ENCODE results near the gene NOS1AP. TPM values are rescaled to one million over a fixed set of nuclear protein-coding genes. Genes with fewer than 3 reads are reported as not detected.

The NOS1AP gene
- total RNA-seq (2021), result 10.0 to 14.7 TPM (median 10.2 TPM) in 3 replicates
- Bru-seq, nascent RNA, result percentile 72 among the genes with signal in this experiment
- long read RNA-seq, experiment 1, partial matches to known transcripts, result 8 of 46 reads
- long read RNA-seq, experiment 1, other reads (novel, unspliced or antisense), result 36 of 46 reads
- long read RNA-seq, experiment 2, partial matches to known transcripts, result 4 of 10 reads
- long read RNA-seq, experiment 2, other reads (novel, unspliced or antisense), result 6 of 10 reads
- long read RNA-seq, experiment 3, result 0 reads

GRCh38 chr1:162069334-162070093, at the start of gene NOS1AP:
Gene NOS1AP (plus strand): TSS chr1:162069691. CDS start chr1:162070178, 487 bp downstream.
- POLR2A ChIA-PET, result interaction anchor here (0.8 to 3.6 kb wide), 2 partner anchors 16 to 76 kb away, joined by 3 to 22 read pairs; no protein-coding TSS in a partner anchor
- CTCF ChIA-PET, result interaction anchor here (1.2 to 2.8 kb wide), 5 partner anchors 13 to 288 kb away, joined by 3 to 23 read pairs (median 4); no protein-coding TSS in a partner anchor
- peak; percentile 86 for DNase-seq (ENCODE audit: low spot score)
- Mint-ChIP-seq H3K36me3 (peaks cover 6% of the 10 kb centered on the region), H3K9me3 (peaks cover 6% of the 10 kb centered on the region), H3K27me3 (ENCODE audit: low read depth) (no peaks in the 10 kb centered on the region; the same call in none of the 2 replicates), H3K4me1 (peaks cover 47% of the 10 kb centered on the region), H3K27ac (peak within 1 kb of the TSS; percentile 49), H3K4me3 (peak within 1 kb of the TSS; percentile 71)
- ATAC-seq, result peak; percentile 87
- TF ChIP-seq TEAD1 (CRISPR knock-in tag; IDR thresholded peaks at IDR 0.05) (peak; percentile 69; the same call in 1 of the 2 replicates), RELA (CRISPR knock-in tag; IDR thresholded peaks at IDR 0.05; ENCODE audit: borderline replicate concordance) (no peak), NFE2L1 (CRISPR knock-in tag; IDR thresholded peaks at IDR 0.05) (0 out of 2 replicates have a peak, but pooled peaks have one; percentile 22), TP53 (CRISPR knock-in tag; IDR thresholded peaks at IDR 0.05) (0 out of 2 replicates have a peak, but pooled peaks have one; percentile 35), SP1 (CRISPR knock-in tag; conservative IDR thresholded peaks at IDR 0.05) (peak; percentile 65), ATF3 (CRISPR knock-in tag; conservative IDR thresholded peaks at IDR 0.05) (no peak), PRRX2 (CRISPR knock-in tag; IDR thresholded peaks at IDR 0.05) (no peak), ZNF232 (CRISPR knock-in tag; IDR thresholded peaks at IDR 0.05) (no peak), USF1 (CRISPR knock-in tag; IDR thresholded peaks at IDR 0.05) (no peak), CBFB (CRISPR knock-in tag; IDR thresholded peaks at IDR 0.05; ENCODE audit: low read depth) (no peak), FOXP1 (CRISPR knock-in tag; IDR thresholded peaks at IDR 0.05; ENCODE audit: borderline replicate concordance) (peak; percentile 66; the same call in 1 of the 2 replicates), CREM (CRISPR knock-in tag; IDR thresholded peaks at IDR 0.05) (peak; percentile 47; the same call in 1 of the 2 replicates), ETV6 (CRISPR knock-in tag; IDR thresholded peaks at IDR 0.05) (peak; percentile 18; the same call in 1 of the 2 replicates), MYBL2 (CRISPR knock-in tag; IDR thresholded peaks at IDR 0.05) (no peak), ZNF317 (CRISPR knock-in tag; IDR thresholded peaks at IDR 0.05; ENCODE audit: borderline replicate concordance, low read depth) (0 out of 2 replicates have a peak, but pooled peaks have one; percentile 16), NR3C1 (CRISPR knock-in tag; conservative IDR thresholded peaks at IDR 0.05; ENCODE audit: low read depth) (peak; percentile 49; the same call in 1 of the 2 replicates), CREB1 (CRISPR knock-in tag; IDR thresholded peaks at IDR 0.05) (no peak), SMAD3 (CRISPR knock-in tag; IDR thresholded peaks at IDR 0.05; ENCODE audit: borderline replicate concordance) (no peak), ZNF416 (CRISPR knock-in tag; IDR thresholded peaks at IDR 0.05) (0 out of 2 replicates have a peak, but pooled peaks have one; percentile 59)
- TF ChIP-seq, protein P1, sequence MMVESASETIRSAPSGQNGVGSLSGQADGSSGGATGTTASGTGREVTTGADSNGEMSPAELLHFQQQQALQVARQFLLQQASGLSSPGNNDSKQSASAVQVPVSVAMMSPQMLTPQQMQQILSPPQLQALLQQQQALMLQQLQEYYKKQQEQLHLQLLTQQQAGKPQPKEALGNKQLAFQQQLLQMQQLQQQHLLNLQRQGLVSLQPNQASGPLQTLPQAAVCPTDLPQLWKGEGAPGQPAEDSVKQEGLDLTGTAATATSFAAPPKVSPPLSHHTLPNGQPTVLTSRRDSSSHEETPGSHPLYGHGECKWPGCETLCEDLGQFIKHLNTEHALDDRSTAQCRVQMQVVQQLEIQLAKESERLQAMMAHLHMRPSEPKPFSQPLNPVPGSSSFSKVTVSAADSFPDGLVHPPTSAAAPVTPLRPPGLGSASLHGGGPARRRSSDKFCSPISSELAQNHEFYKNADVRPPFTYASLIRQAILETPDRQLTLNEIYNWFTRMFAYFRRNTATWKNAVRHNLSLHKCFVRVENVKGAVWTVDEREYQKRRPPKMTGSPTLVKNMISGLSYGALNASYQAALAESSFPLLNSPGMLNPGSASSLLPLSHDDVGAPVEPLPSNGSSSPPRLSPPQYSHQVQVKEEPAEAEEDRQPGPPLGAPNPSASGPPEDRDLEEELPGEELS (CRISPR knock-in tag; IDR thresholded peaks at IDR 0.05), result peak; percentile 38; the same call in 1 of the 2 replicates
- TF ChIP-seq, protein P2, sequence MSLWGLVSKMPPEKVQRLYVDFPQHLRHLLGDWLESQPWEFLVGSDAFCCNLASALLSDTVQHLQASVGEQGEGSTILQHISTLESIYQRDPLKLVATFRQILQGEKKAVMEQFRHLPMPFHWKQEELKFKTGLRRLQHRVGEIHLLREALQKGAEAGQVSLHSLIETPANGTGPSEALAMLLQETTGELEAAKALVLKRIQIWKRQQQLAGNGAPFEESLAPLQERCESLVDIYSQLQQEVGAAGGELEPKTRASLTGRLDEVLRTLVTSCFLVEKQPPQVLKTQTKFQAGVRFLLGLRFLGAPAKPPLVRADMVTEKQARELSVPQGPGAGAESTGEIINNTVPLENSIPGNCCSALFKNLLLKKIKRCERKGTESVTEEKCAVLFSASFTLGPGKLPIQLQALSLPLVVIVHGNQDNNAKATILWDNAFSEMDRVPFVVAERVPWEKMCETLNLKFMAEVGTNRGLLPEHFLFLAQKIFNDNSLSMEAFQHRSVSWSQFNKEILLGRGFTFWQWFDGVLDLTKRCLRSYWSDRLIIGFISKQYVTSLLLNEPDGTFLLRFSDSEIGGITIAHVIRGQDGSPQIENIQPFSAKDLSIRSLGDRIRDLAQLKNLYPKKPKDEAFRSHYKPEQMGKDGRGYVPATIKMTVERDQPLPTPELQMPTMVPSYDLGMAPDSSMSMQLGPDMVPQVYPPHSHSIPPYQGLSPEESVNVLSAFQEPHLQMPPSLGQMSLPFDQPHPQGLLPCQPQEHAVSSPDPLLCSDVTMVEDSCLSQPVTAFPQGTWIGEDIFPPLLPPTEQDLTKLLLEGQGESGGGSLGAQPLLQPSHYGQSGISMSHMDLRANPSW (CRISPR knock-in tag; conservative IDR thresholded peaks at IDR 0.05; ENCODE audit: low read depth), result no peak
- TF ChIP-seq, protein P3, sequence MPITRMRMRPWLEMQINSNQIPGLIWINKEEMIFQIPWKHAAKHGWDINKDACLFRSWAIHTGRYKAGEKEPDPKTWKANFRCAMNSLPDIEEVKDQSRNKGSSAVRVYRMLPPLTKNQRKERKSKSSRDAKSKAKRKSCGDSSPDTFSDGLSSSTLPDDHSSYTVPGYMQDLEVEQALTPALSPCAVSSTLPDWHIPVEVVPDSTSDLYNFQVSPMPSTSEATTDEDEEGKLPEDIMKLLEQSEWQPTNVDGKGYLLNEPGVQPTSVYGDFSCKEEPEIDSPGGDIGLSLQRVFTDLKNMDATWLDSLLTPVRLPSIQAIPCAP (CRISPR knock-in tag; IDR thresholded peaks at IDR 0.05), result no peak

All from WTC11 (cell line).